GM12878 (cell line): ENCODE results near the gene DAAM1.

Experiments used
- BHLHE40 ChIP-seq, 2 experiments: fragments of 450-650 bp in 1 of 2; IDR thresholded peaks; 2 replicates each; pipeline ENCODE4 v1.6.1; 2011 to 2017; ENCODE audit warnings: low read depth in 2 of 2, borderline replicate concordance in 1 of 2, improper control_type of control experiment in 1 of 2, low read length in 1 of 2, mild to moderate bottlenecking in 1 of 2
- EZH2 ChIP-seq: IDR thresholded peaks from 2 replicates; pipeline ENCODE4 v1.6.1; 2012; ENCODE audit warnings: low read depth, mild to moderate bottlenecking, control low read depth, inconsistent platforms, low read length, borderline replicate concordance; ENCODE audit not compliant: control insufficient read depth
- JUND ChIP-seq: IDR thresholded peaks from 2 replicates; pipeline ENCODE4 v1.6.1; 2012; ENCODE audit warnings: low read depth, mild to moderate bottlenecking, low read length, improper control_type of control experiment, moderate library complexity
- POLR2A ChIP-seq: IDR thresholded peaks from 2 replicates; pipeline ENCODE4 v1.6.1; 2011; ENCODE audit warnings: low read depth, mild to moderate bottlenecking, low read length
- TAF1 ChIP-seq: IDR thresholded peaks from 2 replicates; pipeline ENCODE4 v1.6.1; 2011; ENCODE audit warnings: mild to moderate bottlenecking, low read depth, low read length, borderline replicate concordance
- TCF7 ChIP-seq: IDR thresholded peaks from 2 replicates; pipeline ENCODE4 v1.6.1; 2014; ENCODE audit warnings: antibody characterized with exemption, borderline replicate concordance
- TF ChIP-seq, protein P1 (sequence below): IDR thresholded peaks from 2 replicates; pipeline ENCODE4 v1.6.1; 2011; ENCODE audit warnings: low read depth, mild to moderate bottlenecking, low read length, moderate library complexity, borderline replicate concordance; ENCODE audit errors: extremely low read depth
- TF ChIP-seq, protein P2 (sequence below), 3 experiments: IDR thresholded peaks in 2 of 3; conservative IDR thresholded peaks in 1 of 3; 2 replicates each; pipeline ENCODE4 v1.5.1; 2011; ENCODE audit warnings: low read depth in 3 of 3, low read length in 3 of 3, mild to moderate bottlenecking in 3 of 3, control low read depth in 2 of 3, moderate library complexity in 2 of 3, inconsistent platforms in 1 of 3, mixed read lengths in 1 of 3; ENCODE audit not compliant: control insufficient read depth in 2 of 3, insufficient read depth in 1 of 3; ENCODE audit errors: extremely low read depth in 1 of 3
- TF ChIP-seq, protein P3 (sequence below): IDR thresholded peaks from 2 replicates; pipeline ENCODE4 v1.6.1; 2012; ENCODE audit warnings: mild to moderate bottlenecking, low read depth, low read length
- TF ChIP-seq, protein P4 (sequence below): IDR thresholded peaks from 2 replicates; pipeline ENCODE4 v1.6.1; 2011; ENCODE audit warnings: low read depth, low read length, improper control_type of control experiment, borderline replicate concordance
- TF ChIP-seq, protein P5 (sequence below): IDR thresholded peaks from 2 replicates; pipeline ENCODE4 v1.6.1; 2011; ENCODE audit warnings: borderline replicate concordance, low read depth, mild to moderate bottlenecking, moderate library complexity, mixed read lengths, low read length; ENCODE audit not compliant: insufficient read depth; ENCODE audit errors: extremely low read length
- TF ChIP-seq, protein P6 (sequence below): fragments of 450-650 bp; IDR thresholded peaks from 2 replicates; pipeline ENCODE4 v1.6.1; 2017; ENCODE audit warnings: mild to moderate bottlenecking, moderate library complexity

DNA sequence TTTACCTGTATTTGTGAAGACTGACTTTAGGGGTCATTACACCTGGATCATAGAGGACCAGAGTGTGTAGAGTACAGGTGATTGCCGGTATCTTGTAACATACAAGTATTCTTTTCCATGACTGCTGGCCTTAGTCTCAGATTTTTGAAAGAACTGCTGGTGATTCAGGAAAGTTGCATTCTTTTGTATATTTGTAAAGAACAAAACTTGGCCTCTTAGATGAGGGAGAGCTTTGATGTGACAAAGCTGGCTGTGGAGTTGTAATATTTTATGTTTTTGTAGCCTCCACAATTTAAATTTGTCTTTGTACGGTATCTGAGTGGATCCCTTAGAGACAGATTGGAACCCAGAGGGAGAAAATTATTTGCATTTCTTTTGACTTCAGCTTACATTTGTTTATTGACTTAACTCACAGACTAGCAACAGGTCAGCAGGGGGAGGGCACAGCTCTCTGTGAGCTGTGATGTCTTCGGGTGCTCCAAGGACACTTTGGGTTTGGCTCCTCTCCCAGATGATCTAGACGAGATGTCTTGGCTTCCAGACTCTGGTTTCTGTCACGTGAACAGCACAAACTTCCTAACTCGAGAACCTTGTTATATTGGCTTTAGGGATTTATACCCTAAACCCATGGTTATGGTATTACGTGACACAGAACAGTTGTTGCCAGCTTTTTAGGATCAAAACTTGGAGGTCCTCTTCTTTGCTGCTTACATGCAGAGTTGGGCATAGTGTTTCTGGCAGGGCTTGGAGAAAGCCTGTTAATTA is 65.9 kb downstream of the DAAM1 start:
- no peak for TF ChIP-seq EZH2
- TF ChIP-seq, protein P1, sequence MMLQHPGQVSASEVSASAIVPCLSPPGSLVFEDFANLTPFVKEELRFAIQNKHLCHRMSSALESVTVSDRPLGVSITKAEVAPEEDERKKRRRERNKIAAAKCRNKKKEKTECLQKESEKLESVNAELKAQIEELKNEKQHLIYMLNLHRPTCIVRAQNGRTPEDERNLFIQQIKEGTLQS = no peak
- TF ChIP-seq, protein P2, sequence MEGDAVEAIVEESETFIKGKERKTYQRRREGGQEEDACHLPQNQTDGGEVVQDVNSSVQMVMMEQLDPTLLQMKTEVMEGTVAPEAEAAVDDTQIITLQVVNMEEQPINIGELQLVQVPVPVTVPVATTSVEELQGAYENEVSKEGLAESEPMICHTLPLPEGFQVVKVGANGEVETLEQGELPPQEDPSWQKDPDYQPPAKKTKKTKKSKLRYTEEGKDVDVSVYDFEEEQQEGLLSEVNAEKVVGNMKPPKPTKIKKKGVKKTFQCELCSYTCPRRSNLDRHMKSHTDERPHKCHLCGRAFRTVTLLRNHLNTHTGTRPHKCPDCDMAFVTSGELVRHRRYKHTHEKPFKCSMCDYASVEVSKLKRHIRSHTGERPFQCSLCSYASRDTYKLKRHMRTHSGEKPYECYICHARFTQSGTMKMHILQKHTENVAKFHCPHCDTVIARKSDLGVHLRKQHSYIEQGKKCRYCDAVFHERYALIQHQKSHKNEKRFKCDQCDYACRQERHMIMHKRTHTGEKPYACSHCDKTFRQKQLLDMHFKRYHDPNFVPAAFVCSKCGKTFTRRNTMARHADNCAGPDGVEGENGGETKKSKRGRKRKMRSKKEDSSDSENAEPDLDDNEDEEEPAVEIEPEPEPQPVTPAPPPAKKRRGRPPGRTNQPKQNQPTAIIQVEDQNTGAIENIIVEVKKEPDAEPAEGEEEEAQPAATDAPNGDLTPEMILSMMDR (IDR thresholded peaks at IDR 0.05 in 2 of 3, conservative IDR thresholded peaks at IDR 0.05 in 1 of 3; ENCODE audit: control insufficient read depth in 2 of 3, extremely low read depth in 1 of 3, insufficient read depth in 1 of 3, low read depth in 3 of 3, low read length in 3 of 3) = no peak
- TF ChIP-seq, protein P3, sequence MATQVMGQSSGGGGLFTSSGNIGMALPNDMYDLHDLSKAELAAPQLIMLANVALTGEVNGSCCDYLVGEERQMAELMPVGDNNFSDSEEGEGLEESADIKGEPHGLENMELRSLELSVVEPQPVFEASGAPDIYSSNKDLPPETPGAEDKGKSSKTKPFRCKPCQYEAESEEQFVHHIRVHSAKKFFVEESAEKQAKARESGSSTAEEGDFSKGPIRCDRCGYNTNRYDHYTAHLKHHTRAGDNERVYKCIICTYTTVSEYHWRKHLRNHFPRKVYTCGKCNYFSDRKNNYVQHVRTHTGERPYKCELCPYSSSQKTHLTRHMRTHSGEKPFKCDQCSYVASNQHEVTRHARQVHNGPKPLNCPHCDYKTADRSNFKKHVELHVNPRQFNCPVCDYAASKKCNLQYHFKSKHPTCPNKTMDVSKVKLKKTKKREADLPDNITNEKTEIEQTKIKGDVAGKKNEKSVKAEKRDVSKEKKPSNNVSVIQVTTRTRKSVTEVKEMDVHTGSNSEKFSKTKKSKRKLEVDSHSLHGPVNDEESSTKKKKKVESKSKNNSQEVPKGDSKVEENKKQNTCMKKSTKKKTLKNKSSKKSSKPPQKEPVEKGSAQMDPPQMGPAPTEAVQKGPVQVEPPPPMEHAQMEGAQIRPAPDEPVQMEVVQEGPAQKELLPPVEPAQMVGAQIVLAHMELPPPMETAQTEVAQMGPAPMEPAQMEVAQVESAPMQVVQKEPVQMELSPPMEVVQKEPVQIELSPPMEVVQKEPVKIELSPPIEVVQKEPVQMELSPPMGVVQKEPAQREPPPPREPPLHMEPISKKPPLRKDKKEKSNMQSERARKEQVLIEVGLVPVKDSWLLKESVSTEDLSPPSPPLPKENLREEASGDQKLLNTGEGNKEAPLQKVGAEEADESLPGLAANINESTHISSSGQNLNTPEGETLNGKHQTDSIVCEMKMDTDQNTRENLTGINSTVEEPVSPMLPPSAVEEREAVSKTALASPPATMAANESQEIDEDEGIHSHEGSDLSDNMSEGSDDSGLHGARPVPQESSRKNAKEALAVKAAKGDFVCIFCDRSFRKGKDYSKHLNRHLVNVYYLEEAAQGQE = no peak
- TF ChIP-seq, protein P4, sequence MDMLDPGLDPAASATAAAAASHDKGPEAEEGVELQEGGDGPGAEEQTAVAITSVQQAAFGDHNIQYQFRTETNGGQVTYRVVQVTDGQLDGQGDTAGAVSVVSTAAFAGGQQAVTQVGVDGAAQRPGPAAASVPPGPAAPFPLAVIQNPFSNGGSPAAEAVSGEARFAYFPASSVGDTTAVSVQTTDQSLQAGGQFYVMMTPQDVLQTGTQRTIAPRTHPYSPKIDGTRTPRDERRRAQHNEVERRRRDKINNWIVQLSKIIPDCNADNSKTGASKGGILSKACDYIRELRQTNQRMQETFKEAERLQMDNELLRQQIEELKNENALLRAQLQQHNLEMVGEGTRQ = no peak
- TF ChIP-seq, protein P5, sequence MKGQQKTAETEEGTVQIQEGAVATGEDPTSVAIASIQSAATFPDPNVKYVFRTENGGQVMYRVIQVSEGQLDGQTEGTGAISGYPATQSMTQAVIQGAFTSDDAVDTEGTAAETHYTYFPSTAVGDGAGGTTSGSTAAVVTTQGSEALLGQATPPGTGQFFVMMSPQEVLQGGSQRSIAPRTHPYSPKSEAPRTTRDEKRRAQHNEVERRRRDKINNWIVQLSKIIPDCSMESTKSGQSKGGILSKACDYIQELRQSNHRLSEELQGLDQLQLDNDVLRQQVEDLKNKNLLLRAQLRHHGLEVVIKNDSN = no peak
- TF ChIP-seq, protein P6, sequence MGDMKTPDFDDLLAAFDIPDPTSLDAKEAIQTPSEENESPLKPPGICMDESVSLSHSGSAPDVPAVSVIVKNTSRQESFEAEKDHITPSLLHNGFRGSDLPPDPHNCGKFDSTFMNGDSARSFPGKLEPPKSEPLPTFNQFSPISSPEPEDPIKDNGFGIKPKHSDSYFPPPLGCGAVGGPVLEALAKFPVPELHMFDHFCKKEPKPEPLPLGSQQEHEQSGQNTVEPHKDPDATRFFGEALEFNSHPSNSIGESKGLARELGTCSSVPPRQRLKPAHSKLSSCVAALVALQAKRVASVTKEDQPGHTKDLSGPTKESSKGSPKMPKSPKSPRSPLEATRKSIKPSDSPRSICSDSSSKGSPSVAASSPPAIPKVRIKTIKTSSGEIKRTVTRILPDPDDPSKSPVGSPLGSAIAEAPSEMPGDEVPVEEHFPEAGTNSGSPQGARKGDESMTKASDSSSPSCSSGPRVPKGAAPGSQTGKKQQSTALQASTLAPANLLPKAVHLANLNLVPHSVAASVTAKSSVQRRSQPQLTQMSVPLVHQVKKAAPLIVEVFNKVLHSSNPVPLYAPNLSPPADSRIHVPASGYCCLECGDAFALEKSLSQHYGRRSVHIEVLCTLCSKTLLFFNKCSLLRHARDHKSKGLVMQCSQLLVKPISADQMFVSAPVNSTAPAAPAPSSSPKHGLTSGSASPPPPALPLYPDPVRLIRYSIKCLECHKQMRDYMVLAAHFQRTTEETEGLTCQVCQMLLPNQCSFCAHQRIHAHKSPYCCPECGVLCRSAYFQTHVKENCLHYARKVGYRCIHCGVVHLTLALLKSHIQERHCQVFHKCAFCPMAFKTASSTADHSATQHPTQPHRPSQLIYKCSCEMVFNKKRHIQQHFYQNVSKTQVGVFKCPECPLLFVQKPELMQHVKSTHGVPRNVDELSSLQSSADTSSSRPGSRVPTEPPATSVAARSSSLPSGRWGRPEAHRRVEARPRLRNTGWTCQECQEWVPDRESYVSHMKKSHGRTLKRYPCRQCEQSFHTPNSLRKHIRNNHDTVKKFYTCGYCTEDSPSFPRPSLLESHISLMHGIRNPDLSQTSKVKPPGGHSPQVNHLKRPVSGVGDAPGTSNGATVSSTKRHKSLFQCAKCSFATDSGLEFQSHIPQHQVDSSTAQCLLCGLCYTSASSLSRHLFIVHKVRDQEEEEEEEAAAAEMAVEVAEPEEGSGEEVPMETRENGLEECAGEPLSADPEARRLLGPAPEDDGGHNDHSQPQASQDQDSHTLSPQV = no peak
- TF ChIP-seq POLR2A = no peak
- no peak for TF ChIP-seq TAF1
- TF ChIP-seq JUND = no peak
- TF ChIP-seq TCF7 = no peak
- TF ChIP-seq BHLHE40 (IDR thresholded peaks at IDR 0.05; ENCODE audit: borderline replicate concordance in 1 of 2, low read depth in 2 of 2, low read length in 1 of 2) = peak in 1 of 2 experiments; percentile 35; a peak in 2 of 4 replicates
